Endothelial cell of umbilical vein (primary cell): ENCODE data around the gene SPACDR. TPM values are rescaled to one million over a fixed set of nuclear protein-coding genes. Genes with fewer than 3 reads are reported as not detected.
"Not testable (repeated sequence)": the region's sequence is repeated elsewhere in the genome, so short reads cannot be mapped to it uniquely, and the experiment has no call there.

Experiments
- BruUV-seq: library from RNA; stranded (reverse); fragments of 400-500 nt; replicated peaks from 2 replicates; lab custom pipeline; 2021; lab: Mats Ljungman, UMichigan
- CTCF ChIA-PET: fragments of 300-600, 350-600 bp; sonication (Branson Sonifier 250); formaldehyde crosslinking; loops from one replicate; lab custom pipeline; 2021; ENCODE audit warnings: antibody characterized with exemption, inconsistent platforms; lab: Charles Lee
- POLR2A ChIA-PET: fragments of 300-600, 350-600 bp; sonication (Branson Sonifier 250); formaldehyde crosslinking; loops from one replicate; lab custom pipeline; 2021; ENCODE audit warnings: antibody characterized with exemption, inconsistent platforms; lab: Charles Lee
- DNase-seq: peaks from one replicate; pipeline ENCODE4 v3.0.0-alpha.2; 2011; ENCODE audit warnings: low read depth, low spot score
- FAIRE-seq: peaks from 2 replicates; lab custom pipeline; 2011; peaks lifted over from hg19 to GRCh38; lab: Jason Lieb, UNC
- H2AFZ ChIP-seq: 2 replicates; pipeline ENCODE4 v1.6.0; 2012; ENCODE audit warnings: low read depth, low read length, control low read depth, inconsistent platforms
- H3K27ac ChIP-seq: 2 replicates; pipeline ENCODE4 v1.5.1; 2011; ENCODE audit warnings: low read depth, mild to moderate bottlenecking, control low read depth, low read length, moderate library complexity; ENCODE audit not compliant: insufficient read depth
- H3K27me3 ChIP-seq, 2 experiments: 2 replicates each; pipeline versions ENCODE4 v1.6.0 to v1.6.1; 2011; ENCODE audit warnings: low read length in 2 of 2, mixed read lengths in 1 of 2; ENCODE audit not compliant: control insufficient read depth in 2 of 2, insufficient read depth in 2 of 2
- H3K36me3 ChIP-seq, 2 experiments: 2 replicates in 1 of 2; 3 replicates in 1 of 2; pipeline ENCODE4 v1.5.1; 2011; ENCODE audit warnings: low read length in 2 of 2, mild to moderate bottlenecking in 1 of 2, moderate library complexity in 1 of 2; ENCODE audit not compliant: control insufficient read depth in 2 of 2, insufficient read depth in 2 of 2; ENCODE audit errors: extremely low read depth in 1 of 2
- H3K4me1 ChIP-seq: 3 replicates; pipeline ENCODE4 v1.5.1; 2011; ENCODE audit warnings: mild to moderate bottlenecking, low read length; ENCODE audit not compliant: control insufficient read depth, insufficient read depth; ENCODE audit errors: extremely low read depth
- H3K4me2 ChIP-seq: 2 replicates; pipeline ENCODE4 v1.6.1; 2011; ENCODE audit warnings: low read length, control low read depth, mixed read lengths; ENCODE audit not compliant: insufficient read depth
- H3K4me3 ChIP-seq, 3 experiments: fragments of 200-600 bp in 1 of 3; sonication (generic), shearing (Covaris generic) in 1 of 3; replicated peaks in 1 of 3; 2 replicates each; pipeline ENCODE4 v1.5.1; 2011 to 2016; ENCODE audit warnings: control low read depth in 3 of 3, low read length in 3 of 3, mild to moderate bottlenecking in 2 of 3, inconsistent platforms in 1 of 3, low read depth in 1 of 3, moderate library complexity in 1 of 3; ENCODE audit not compliant: insufficient read depth in 1 of 3
- H3K79me2 ChIP-seq: 2 replicates; pipeline ENCODE4 v1.6.0; 2012; ENCODE audit warnings: low read length, inconsistent platforms; ENCODE audit not compliant: control insufficient read depth, insufficient read depth
- H3K9ac ChIP-seq: replicated peaks from 2 replicates; pipeline ENCODE3; 2011; ENCODE audit warnings: low read length, control low read depth; ENCODE audit not compliant: insufficient read depth; ENCODE audit errors: extremely low read depth
- H3K9me1 ChIP-seq: replicated peaks from 3 replicates; pipeline ENCODE4 v1.6.0; 2011; ENCODE audit warnings: mild to moderate bottlenecking, low read length; ENCODE audit not compliant: control insufficient read depth, insufficient read depth; ENCODE audit errors: extremely low read depth
- H3K9me3 ChIP-seq: replicated peaks from 2 replicates; pipeline ENCODE4 v1.5.1; 2012; ENCODE audit warnings: low read length, inconsistent platforms; ENCODE audit not compliant: control insufficient read depth, insufficient read depth
- H4K20me1 ChIP-seq: replicated peaks from 2 replicates; pipeline ENCODE3; 2011; ENCODE audit warnings: mild to moderate bottlenecking, low read length; ENCODE audit not compliant: control insufficient read depth, insufficient read depth; ENCODE audit errors: extremely low read depth
- EZH2 ChIP-seq: IDR thresholded peaks from 2 replicates; pipeline ENCODE4 v1.6.1; 2012; ENCODE audit warnings: borderline replicate concordance, low read depth, mild to moderate bottlenecking, moderate library complexity, low read length, inconsistent platforms; ENCODE audit not compliant: severe bottlenecking
- FOS ChIP-seq: IDR thresholded peaks from 2 replicates; pipeline ENCODE4 v1.6.1; 2011; ENCODE audit warnings: mild to moderate bottlenecking, low read length, moderate library complexity, borderline replicate concordance; ENCODE audit not compliant: insufficient read depth
- GATA2 ChIP-seq: IDR thresholded peaks from 2 replicates; pipeline ENCODE4 v1.7.0; 2011; ENCODE audit warnings: low read depth, mild to moderate bottlenecking, moderate library complexity, mixed read lengths, low read length; ENCODE audit not compliant: insufficient read length, insufficient read depth
- JUN ChIP-seq: IDR thresholded peaks from 2 replicates; pipeline ENCODE4 v1.6.1; 2011; ENCODE audit warnings: borderline replicate concordance, low read depth; ENCODE audit not compliant: insufficient read length, insufficient read depth
- MYC ChIP-seq: IDR thresholded peaks from one replicate; pipeline ENCODE4 v1.6.1; 2011; ENCODE audit warnings: mild to moderate bottlenecking, low read depth, low read length
- POLR2A ChIP-seq: IDR thresholded peaks from 2 replicates; pipeline ENCODE4 v1.6.1; 2012; ENCODE audit warnings: low read depth, mild to moderate bottlenecking, control low read depth, low read length
- POLR2AphosphoS5 ChIP-seq: IDR thresholded peaks from 2 replicates; pipeline ENCODE4 v1.6.1; 2012; ENCODE audit warnings: low read depth, mild to moderate bottlenecking, control low read depth, low read length, moderate library complexity; ENCODE audit not compliant: insufficient read depth
- dilution Hi-C: fragments of 300-500 bp; cut with MboI; formaldehyde crosslinking; loops from one replicate; pipeline ENCODE4 v1.15.0; 2019; ENCODE audit warnings: low sequenced_read_pairs; ENCODE audit not compliant: extremely low pct_ligation_motif_present
- intact Hi-C: fragments of 100-400 bp; cut with micrococcal nuclease; formaldehyde crosslinking; loops from one replicate; pipeline ENCODE4 v1.10.0; 2022
- polyA plus RNA-seq, 4 experiments: library from polyadenylated mRNA; depleted of rRNA in 3 of 4; stranded (reverse) in 3 of 4; unstranded in 1 of 4; fragments of >200 nt; gene quantifications; 2 replicates each; pipeline versions ENCODE4 v1.2.1 to v1.2.3, GENCODE V29; 2011 to 2012; ENCODE audit warnings: missing spikeins in 1 of 4
- total RNA-seq: library from RNA; stranded (reverse); gene quantifications from 2 replicates; pipeline ENCODE4 v1.2.3, GENCODE V29; 2021
- TF ChIP-seq, protein P1 (sequence below), 2 donors: IDR thresholded peaks; 1 replicate in 1 of 2; 2 replicates in 1 of 2; pipeline ENCODE4 v1.5.1; 2011; ENCODE audit warnings: low read length in 2 of 2, mild to moderate bottlenecking in 2 of 2, moderate library complexity in 2 of 2, control low read depth in 1 of 2, inconsistent platforms in 1 of 2, low read depth in 1 of 2; ENCODE audit not compliant: insufficient read depth in 1 of 2; ENCODE audit errors: extremely low read depth in 1 of 2
- TF ChIP-seq, protein P2 (sequence below): IDR thresholded peaks from 2 replicates; pipeline ENCODE4 v1.6.1; 2011; ENCODE audit not compliant: insufficient read depth, insufficient read length

The SPACDR gene
- total and polyA plus RNA-seq, 2 donors (not counting 3 experiments of a cell fraction or from before 2014, with no cell fraction given): 1.6 to 4.1 TPM

DNA sequence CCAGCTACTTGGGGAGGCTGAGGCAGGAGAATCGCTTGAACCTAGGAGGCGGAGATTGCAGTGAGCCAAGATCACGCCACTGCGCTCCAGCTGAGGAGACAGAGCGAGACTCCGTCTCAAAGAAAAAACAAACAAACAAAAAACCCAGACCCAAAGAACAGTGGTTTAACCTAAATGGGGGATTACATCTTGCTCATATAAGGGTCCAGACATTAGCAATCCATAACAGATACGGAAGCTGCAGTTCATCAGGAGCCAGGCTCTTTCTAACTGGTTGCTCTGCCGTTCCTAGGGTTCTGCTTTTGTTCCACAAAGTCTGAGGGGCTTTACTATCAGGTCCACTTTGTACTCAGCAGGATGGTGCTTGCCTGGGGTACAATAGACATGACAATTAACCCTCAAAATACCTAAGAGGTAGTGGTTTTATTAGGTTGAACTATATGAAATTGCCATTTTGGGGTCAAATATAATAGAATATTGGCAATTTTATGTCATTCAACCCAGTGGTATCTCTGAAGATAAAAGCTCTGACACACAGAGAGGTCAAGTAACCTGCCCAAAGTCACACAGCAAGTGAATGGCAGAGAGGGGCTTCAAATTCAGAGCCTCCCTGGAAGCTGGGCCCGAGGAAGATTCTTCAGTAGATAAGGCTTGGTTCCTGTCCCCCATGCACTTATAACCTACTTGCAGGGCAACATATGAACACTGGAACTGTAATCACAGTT, 41.0 kb upstream of the SPACDR start:
- H3K27me3 ChIP-seq: peaks cover 0 to 2% of the 10 kb centered on the region in 2 experiments
- no peaks in the 10 kb centered on the region for H3K36me3 ChIP-seq
- FAIRE-seq: no peak
- no TSS peak for BruUV-seq
- no peak overlapping the region for H3K4me3 ChIP-seq
- no peak overlapping the region for H3K27ac ChIP-seq
- no peaks in the 10 kb centered on the region for H3K9me3 ChIP-seq
- dilution Hi-C loops (no loop called here), intact Hi-C loops (no loop called here)
- TF ChIP-seq FOS (no peak), POLR2AphosphoS5 (no peak), JUN (no peak), POLR2A (no peak), MYC (no peak), EZH2 (no peak), GATA2 (no peak)
- TF ChIP-seq, protein P1, sequence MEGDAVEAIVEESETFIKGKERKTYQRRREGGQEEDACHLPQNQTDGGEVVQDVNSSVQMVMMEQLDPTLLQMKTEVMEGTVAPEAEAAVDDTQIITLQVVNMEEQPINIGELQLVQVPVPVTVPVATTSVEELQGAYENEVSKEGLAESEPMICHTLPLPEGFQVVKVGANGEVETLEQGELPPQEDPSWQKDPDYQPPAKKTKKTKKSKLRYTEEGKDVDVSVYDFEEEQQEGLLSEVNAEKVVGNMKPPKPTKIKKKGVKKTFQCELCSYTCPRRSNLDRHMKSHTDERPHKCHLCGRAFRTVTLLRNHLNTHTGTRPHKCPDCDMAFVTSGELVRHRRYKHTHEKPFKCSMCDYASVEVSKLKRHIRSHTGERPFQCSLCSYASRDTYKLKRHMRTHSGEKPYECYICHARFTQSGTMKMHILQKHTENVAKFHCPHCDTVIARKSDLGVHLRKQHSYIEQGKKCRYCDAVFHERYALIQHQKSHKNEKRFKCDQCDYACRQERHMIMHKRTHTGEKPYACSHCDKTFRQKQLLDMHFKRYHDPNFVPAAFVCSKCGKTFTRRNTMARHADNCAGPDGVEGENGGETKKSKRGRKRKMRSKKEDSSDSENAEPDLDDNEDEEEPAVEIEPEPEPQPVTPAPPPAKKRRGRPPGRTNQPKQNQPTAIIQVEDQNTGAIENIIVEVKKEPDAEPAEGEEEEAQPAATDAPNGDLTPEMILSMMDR (IDR thresholded peaks at IDR 0.05; ENCODE audit: extremely low read depth in 1 of 2, insufficient read depth in 1 of 2, low read depth in 1 of 2, low read length in 2 of 2): no peak
- TF ChIP-seq, protein P2, sequence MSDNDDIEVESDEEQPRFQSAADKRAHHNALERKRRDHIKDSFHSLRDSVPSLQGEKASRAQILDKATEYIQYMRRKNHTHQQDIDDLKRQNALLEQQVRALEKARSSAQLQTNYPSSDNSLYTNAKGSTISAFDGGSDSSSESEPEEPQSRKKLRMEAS: no peak
- DNase-seq: no peak
- no peaks in the 10 kb centered on the region for H3K79me2 ChIP-seq
- H3K4me1 ChIP-seq: no peaks in the 10 kb centered on the region
- H2AFZ ChIP-seq: no peak overlapping the region
- no peak overlapping the region for H3K4me2 ChIP-seq
- no peaks in the 10 kb centered on the region for H3K9me1 ChIP-seq
- H4K20me1 ChIP-seq: no peaks in the 10 kb centered on the region
- POLR2A ChIA-PET: no interaction called here
- no peak overlapping the region for H3K9ac ChIP-seq
- CTCF ChIA-PET: interaction anchor here (1.2 to 1.5 kb wide), 2 partner anchors 22 to 55 kb away, joined by 5 to 6 read pairs; partner anchors contain the start of gene NYAP1

DNA sequence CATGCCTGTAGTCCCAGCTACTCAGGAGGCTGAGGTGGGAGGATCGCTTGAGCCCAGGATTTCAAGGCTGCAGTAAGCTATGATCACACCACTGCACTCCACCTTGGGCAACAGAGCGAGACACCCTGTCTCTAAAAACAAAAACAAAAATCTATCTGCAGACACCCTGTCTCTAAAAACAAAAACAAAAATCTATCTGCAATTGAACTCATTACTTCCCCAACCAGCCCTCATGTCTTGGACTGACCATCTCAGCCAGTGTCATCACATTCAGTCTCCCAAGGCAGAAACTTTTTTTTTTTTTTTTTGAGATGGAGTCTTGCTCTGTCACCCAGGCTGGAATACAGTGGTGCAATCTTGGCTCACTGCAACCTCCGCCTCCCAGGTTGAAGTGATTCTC, 40.0 kb upstream of the SPACDR start:
- FAIRE-seq, H3K79me2 ChIP-seq, H3K4me2 ChIP-seq, intact Hi-C loops, POLR2A ChIA-PET, H3K27me3 ChIP-seq, H2AFZ ChIP-seq, dilution Hi-C loops, H3K4me3 ChIP-seq, H4K20me1 ChIP-seq, H3K9me3 ChIP-seq, H3K4me1 ChIP-seq, H3K36me3 ChIP-seq, BruUV-seq, DNase-seq, H3K9ac ChIP-seq, H3K27ac ChIP-seq, H3K9me1 ChIP-seq: not testable (repeated sequence)
- CTCF ChIA-PET: interaction anchor here (1.5 kb wide), 1 partner anchor 21 kb away, joined by 5 read pairs; the partner anchor contains the start of gene NYAP1
